ENCODE measurements around the gene PTPRG. TPM values are rescaled to one million over a fixed set of nuclear protein-coding genes. Genes with fewer than 3 reads are reported as not detected.

Gene PTPRG
- total RNA-seq, 1 donor from 2014 or later = 25.2 TPM

GRCh38 chr3:61848885-61849284 lies 287.5 kb downstream of the PTPRG start:
- Histone ChIP-seq H3K4me3 (ENCODE audit: low read depth, low read length) (no peak overlapping the region), H3K27me3 (ENCODE audit: control insufficient read depth, insufficient read depth, low read length) (no peaks in the 10 kb centered on the region), H3K36me3 (ENCODE audit: control insufficient read depth, insufficient read depth, low read length) (no peaks in the 10 kb centered on the region)
- no peak for DNase-seq (ENCODE audit: low read depth)
- TF ChIP-seq CTCF (IDR thresholded peaks at IDR 0.05; ENCODE audit: insufficient read depth, low read length, poor library complexity, severe bottlenecking) = no peak

DNA sequence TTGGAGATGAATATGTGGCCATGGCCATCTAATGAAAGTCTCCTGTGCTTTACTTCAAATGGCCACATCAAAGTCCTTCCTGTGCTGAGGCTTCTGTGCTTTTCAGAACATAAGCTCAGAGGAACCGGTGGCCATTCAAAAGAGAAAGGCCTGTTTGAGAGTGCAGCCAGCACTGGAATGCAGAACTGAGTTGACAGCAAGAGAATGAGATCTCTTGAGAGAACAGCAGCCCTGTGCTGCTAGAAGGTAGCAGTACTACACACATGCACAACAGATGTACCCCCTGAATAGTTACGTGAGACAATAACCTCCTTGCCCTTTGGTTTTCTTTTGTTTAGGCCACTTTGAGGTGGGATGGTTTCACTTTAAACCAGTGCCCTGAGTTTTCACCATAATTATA lies 292.5 kb downstream of the PTPRG start:
- H3K4me3 ChIP-seq (ENCODE audit: low read depth, low read length) = no peak overlapping the region
- H3K36me3 ChIP-seq (ENCODE audit: control insufficient read depth, insufficient read depth, low read length) = no peaks in the 10 kb centered on the region
- H3K27me3 ChIP-seq (ENCODE audit: control insufficient read depth, insufficient read depth, low read length) = no peaks in the 10 kb centered on the region
- no peak for DNase-seq (ENCODE audit: low read depth)
- TF ChIP-seq CTCF (IDR thresholded peaks at IDR 0.05; ENCODE audit: insufficient read depth, low read length, poor library complexity, severe bottlenecking) = no peak

DNA sequence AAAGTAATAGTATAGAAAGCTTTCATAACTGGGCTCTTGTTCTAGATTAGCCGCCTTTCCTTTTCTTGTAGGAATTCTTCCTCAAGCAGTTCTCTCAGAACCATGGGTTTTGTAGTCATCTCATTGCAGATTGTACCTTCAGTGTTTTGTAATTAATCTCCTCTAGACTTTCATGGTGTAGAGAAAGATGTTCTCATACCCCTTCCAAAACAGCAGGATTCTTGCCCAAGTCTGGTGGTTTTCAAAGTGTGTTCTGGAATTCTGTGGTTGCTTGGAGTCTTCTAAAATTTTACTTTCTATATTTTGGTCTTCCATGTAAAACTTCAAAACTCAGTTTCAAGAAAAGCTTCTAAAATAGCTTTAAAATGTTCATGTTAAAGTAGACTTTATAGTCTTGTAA lies 293.8 kb downstream of the PTPRG start:
- H3K4me3 ChIP-seq (ENCODE audit: low read depth, low read length) = no peak overlapping the region
- no peaks in the 10 kb centered on the region for H3K27me3 ChIP-seq (ENCODE audit: control insufficient read depth, insufficient read depth, low read length)
- DNase-seq (ENCODE audit: low read depth) = no peak
- no peak for TF ChIP-seq CTCF (IDR thresholded peaks at IDR 0.05; ENCODE audit: insufficient read depth, low read length, poor library complexity, severe bottlenecking)
- H3K36me3 ChIP-seq (ENCODE audit: control insufficient read depth, insufficient read depth, low read length) = no peaks in the 10 kb centered on the region

DNA sequence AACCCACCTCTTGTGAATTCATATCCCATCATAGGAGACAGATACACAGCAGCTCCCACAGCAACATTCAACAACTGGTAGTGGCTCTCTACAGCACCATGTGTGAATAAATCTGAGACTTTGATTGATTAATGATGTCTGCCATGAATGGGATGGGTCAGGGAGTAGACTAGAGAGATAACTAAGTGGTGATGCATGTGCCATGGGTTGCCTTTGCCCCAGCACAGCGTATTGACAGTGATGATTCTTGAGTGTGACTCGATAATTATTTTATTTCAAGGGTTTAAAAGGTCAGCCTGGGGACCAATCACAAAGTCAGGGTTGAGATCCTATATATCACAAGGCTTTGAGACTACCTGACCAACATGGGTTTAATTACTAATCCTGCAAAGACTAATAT lies 295.9 kb downstream of the PTPRG start:
- H3K4me3 ChIP-seq (ENCODE audit: low read depth, low read length) = no peak overlapping the region
- H3K27me3 ChIP-seq (ENCODE audit: control insufficient read depth, insufficient read depth, low read length) = no peaks in the 10 kb centered on the region
- TF ChIP-seq CTCF (IDR thresholded peaks at IDR 0.05; ENCODE audit: insufficient read depth, low read length, poor library complexity, severe bottlenecking) = no peak
- no peak for DNase-seq (ENCODE audit: low read depth)
- no peaks in the 10 kb centered on the region for H3K36me3 ChIP-seq (ENCODE audit: control insufficient read depth, insufficient read depth, low read length)

- no peak for DNase-seq (ENCODE audit: low read depth)
- Histone ChIP-seq H3K4me3 (ENCODE audit: low read depth, low read length) (no peak overlapping the region), H3K36me3 (ENCODE audit: control insufficient read depth, insufficient read depth, low read length) (no peaks in the 10 kb centered on the region), H3K27me3 (ENCODE audit: control insufficient read depth, insufficient read depth, low read length) (no peaks in the 10 kb centered on the region)
- TF ChIP-seq CTCF (IDR thresholded peaks at IDR 0.05; ENCODE audit: insufficient read depth, low read length, poor library complexity, severe bottlenecking) = peak; percentile 39
Observed at GRCh38 chr3:61858054-61858453, 296.7 kb downstream of the PTPRG start.

GRCh38 chr3:61861410-61861809 lies 300.0 kb downstream of the PTPRG start:
- no peak for DNase-seq (ENCODE audit: low read depth)
- no peaks in the 10 kb centered on the region for H3K27me3 ChIP-seq (ENCODE audit: control insufficient read depth, insufficient read depth, low read length)
- no peaks in the 10 kb centered on the region for H3K36me3 ChIP-seq (ENCODE audit: control insufficient read depth, insufficient read depth, low read length)
- no peak for TF ChIP-seq CTCF (IDR thresholded peaks at IDR 0.05; ENCODE audit: insufficient read depth, low read length, poor library complexity, severe bottlenecking)
- no peak overlapping the region for H3K4me3 ChIP-seq (ENCODE audit: low read depth, low read length)
